Muscle of leg (tissue), 11 donors: Measurements from ENCODE around the gene BTNL8. TPM values are rescaled to one million over a fixed set of nuclear protein-coding genes. Genes with fewer than 3 reads are reported as not detected.

ENCODE experiments used
- DNase-seq: peaks from one replicate; pipeline ENCODE4 v3.0.0; 2013
- H3K27ac ChIP-seq: one replicate; pipeline ENCODE4 v1.5.1; 2013; ENCODE audit warnings: mild to moderate bottlenecking, low read length, control low read depth
- H3K27me3 ChIP-seq: one replicate; pipeline ENCODE4 v1.6.1; 2013; ENCODE audit warnings: low read length; ENCODE audit not compliant: control insufficient read depth, insufficient read depth
- H3K36me3 ChIP-seq: one replicate; pipeline ENCODE4 v1.6.1; 2013; ENCODE audit warnings: low read length; ENCODE audit not compliant: control insufficient read depth, insufficient read depth
- H3K4me1 ChIP-seq: one replicate; pipeline ENCODE4 v1.6.1; 2013; ENCODE audit warnings: low read length; ENCODE audit not compliant: control insufficient read depth, insufficient read depth
- H3K4me3 ChIP-seq: one replicate; pipeline ENCODE4 v1.5.1; 2013; ENCODE audit warnings: low read length, control low read depth
- H3K9me3 ChIP-seq: replicated peaks from 2 replicates; pipeline ENCODE4 v1.6.1; 2013; ENCODE audit warnings: low read depth, low read length; ENCODE audit not compliant: control insufficient read depth
- WGBS: methylation state at CpG from one replicate; pipeline ENCODE4 v1.1.5; 2013; ENCODE audit warnings: missing lambda C conversion rate; ENCODE audit not compliant: insufficient coverage; 5-methylcytosine and 5-hydroxymethylcytosine counted together
- polyA plus RNA-seq, 8 donors: library from polyadenylated mRNA; unstranded; fragments of 120-200 nt; gene quantifications; one replicate each; pipeline versions ENCODE4 v1.2.1 to v1.2.3, GENCODE V29; 2013; ENCODE audit warnings: inconsistent platforms in 1 of 8, low replicate concordance in 1 of 8; ENCODE audit not compliant: insufficient read length in 8 of 8, insufficient read depth in 1 of 8
- total RNA-seq: library from RNA; stranded (reverse); fragments of 120-200 nt; gene quantifications from one replicate; pipeline ENCODE4 v1.2.4, GENCODE V29; 2013

BTNL8 gene
- total and polyA plus RNA-seq, 9 donors = 0.09 to 3.0 (median 0.12) TPM; not detected in 2

DNA sequence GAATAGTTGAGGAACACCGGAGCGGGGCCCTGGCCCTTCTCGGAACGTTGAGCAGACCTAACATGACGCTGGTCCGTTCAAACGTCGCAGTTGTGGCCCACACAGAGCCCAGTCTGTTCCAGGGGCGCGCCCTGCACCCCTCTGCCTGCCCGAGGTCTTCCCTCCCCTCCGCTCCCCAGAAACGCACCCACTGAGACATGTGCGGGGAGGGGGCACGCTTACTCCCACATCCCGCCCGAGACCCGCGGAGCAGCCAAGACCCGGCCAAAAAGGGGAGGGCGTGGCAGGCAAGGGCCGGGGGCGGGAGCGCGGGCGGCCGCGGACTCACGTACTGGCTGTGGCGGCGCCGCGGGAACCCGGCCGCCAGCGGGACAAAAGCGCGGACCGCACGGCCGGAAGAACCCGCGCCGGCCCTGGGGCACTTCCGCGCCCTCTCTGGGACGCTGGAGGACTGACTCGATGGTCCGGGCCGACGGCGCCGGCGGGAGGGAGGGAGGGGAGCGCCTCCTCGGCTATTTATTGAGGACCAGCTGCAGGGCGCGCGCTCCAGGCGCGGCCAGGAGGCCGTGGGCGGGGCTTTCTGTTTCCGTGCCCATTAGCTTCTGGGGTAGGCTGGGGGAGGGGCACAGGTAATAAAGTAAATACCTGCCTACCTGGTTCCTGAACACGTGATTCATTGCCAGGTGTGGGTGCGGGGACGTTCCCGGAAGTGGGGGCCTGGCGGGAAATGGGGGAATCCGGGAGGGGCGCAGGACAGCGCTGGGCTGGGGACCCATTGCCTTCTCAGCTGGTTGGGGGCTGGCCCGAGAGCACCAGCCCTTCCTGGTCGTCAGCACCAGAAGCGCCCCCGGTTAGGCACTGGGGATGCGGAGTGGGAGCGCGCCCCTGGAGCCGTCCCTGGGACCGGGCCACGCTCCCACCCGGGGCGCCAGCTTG, 37.8 kb upstream of the BTNL8 start, which contains the start of gene ZFP62:
ZFP62 (minus strand) TSS at position 390 of the 936 bp plus-strand sequence; CDS start at position 333, 57 bp downstream.
- DNase-seq = peak; percentile 98
- peaks cover 5% of the 10 kb centered on the region for H3K4me1 ChIP-seq
- H3K4me3 ChIP-seq = peak within 1 kb of the TSS; percentile 72
- H3K27ac ChIP-seq = peak within 1 kb of the TSS; percentile 85
- no peaks in the 10 kb centered on the region for H3K27me3 ChIP-seq
- H3K9me3 ChIP-seq = no peaks in the 10 kb centered on the region
- under 1% methylated on average over 74 of the region's 84 CpGs for WGBS
- H3K36me3 ChIP-seq = peaks cover 2% of the 10 kb centered on the region

DNA sequence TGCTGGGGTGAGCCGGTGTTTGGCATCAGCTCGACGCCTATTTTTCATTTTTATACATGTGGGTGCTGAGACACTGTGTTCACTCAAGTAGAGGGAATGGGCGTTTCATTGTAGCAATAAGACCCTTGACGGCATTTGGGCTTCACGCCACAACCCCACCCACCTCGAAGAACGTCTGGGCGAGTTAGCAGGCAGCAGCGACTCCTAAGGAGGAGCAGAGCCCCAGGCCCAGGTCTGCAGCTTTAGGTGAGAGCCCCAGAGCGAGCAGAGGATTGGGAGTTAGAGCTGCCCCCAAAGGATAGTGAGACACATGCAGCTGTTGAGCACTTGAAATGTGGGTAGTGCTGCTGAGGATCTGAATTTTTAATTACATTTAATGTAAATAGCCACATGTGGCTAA, 36.3 kb upstream of the BTNL8 start:
- H3K27ac ChIP-seq = no peak overlapping the region
- peaks cover 2% of the 10 kb centered on the region for H3K36me3 ChIP-seq
- no peak overlapping the region for H3K4me3 ChIP-seq
- H3K9me3 ChIP-seq = no peaks in the 10 kb centered on the region
- DNase-seq = no peak
- peaks cover 5% of the 10 kb centered on the region for H3K4me1 ChIP-seq
- no CpG with 5 or more reads among the region's 11 CpGs for WGBS
- H3K27me3 ChIP-seq = no peaks in the 10 kb centered on the region

DNA sequence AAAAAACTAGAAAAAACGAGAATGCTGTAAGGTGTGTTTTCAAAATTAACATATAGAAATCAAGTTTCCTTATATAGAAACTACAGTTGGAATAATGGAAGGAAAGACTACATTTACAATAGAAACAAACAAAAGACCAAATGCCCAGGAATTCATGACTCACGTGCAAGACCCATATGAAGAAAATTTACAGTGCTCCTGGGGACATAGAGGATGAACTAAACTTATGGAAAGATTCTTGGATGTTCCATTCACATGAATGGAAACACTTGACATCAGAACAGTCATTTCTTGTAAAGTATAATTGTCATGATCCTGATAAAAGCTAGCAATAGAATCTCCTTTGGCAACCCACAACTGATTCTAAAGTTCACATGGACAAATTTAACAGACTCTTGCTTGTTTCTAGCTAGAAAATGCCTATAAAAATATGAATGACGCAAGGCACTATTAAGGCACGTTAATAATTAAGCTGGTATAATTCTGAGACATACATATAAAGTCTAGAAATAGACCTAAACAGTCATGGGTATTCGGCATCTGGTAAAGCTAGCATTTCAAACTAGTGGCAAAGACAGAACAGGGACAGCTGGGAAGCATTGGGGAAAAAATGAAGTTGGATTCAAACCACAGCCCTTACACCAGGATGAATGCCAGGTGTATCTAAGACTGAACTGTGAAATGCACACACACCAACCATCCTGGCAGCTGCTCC, 32.8 kb upstream of the BTNL8 start:
- no peaks in the 10 kb centered on the region for H3K9me3 ChIP-seq
- no peak overlapping the region for H3K27ac ChIP-seq
- H3K36me3 ChIP-seq = no peaks in the 10 kb centered on the region
- no CpG with 5 or more reads among the region's 5 CpGs for WGBS
- no peaks in the 10 kb centered on the region for H3K4me1 ChIP-seq
- H3K27me3 ChIP-seq = peaks cover 2% of the 10 kb centered on the region
- peak; percentile 78 for DNase-seq
- no peak overlapping the region for H3K4me3 ChIP-seq

DNA sequence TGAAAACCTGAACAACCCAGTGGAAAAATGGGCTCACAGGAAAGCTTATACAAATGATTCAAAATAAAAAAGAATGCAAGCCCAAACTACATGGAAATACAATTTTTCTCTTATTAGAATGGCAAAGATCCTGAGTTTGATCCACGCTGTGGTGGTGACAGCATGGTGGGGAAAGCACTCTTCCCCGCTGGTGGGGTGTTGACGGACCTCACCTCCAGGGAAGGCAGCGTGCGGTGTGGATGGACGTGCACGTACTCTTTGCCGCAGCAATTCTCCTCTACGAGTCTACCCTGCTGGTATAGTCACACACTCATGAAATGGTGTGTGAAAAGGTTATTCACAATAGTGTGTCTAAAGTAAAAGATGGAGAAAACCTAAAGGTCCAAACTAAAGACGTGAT, 32.0 kb upstream of the BTNL8 start:
- no CpG with 5 or more reads among the region's 10 CpGs for WGBS
- DNase-seq = peak; percentile 42
- peaks cover 2% of the 10 kb centered on the region for H3K27me3 ChIP-seq
- no peaks in the 10 kb centered on the region for H3K4me1 ChIP-seq
- no peaks in the 10 kb centered on the region for H3K9me3 ChIP-seq
- no peak overlapping the region for H3K4me3 ChIP-seq
- no peaks in the 10 kb centered on the region for H3K36me3 ChIP-seq
- no peak overlapping the region for H3K27ac ChIP-seq

DNA sequence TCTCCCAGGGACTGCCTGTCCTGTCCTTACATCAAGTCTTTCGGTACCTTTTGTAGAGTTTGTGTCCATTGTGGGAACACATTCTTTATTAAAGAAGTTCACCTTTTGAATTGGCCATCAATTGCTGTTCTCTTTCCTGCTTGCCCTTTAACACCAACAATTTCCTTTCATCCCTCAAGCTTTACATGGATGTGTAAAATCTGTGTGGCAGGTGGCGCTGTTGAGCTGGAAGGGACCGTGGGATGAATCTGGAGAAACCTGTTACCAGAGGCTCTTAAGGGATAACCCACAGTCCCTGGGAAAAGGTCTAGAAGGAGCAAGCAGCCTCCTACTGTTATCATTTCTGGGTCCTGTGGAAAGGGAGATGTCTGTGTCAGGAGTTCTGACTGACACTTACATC, 30.0 kb upstream of the BTNL8 start:
- Histone ChIP-seq H3K9me3 (no peaks in the 10 kb centered on the region), H3K27ac (no peak overlapping the region), H3K36me3 (no peaks in the 10 kb centered on the region), H3K27me3 (peaks cover 4% of the 10 kb centered on the region), H3K4me3 (no peak overlapping the region), H3K4me1 (no peaks in the 10 kb centered on the region)
- WGBS = no CpG with 5 or more reads among the region's 3 CpGs
- DNase-seq = peak; percentile 78

DNA sequence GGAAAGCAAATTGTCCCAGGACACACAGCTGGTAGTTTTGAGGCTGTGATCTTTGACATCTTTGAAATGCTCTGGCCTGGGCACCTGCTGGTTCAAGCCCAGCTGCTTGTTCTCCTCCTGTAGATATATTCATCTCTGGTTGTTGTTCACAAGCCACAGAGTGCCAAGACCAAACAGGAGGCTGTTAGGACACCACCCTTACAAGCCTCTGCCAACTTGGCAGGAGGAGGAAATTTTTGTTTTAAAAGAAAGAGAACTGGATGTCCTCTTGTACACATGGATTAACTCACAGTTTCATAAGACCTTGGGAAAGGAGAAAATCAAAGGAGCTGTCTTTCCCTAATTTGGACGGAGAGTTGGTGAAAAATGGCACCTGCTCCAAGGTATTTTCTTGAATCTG, 29.4 kb upstream of the BTNL8 start:
- Histone ChIP-seq H3K36me3 (no peaks in the 10 kb centered on the region), H3K9me3 (no peaks in the 10 kb centered on the region), H3K27ac (no peak overlapping the region), H3K4me3 (no peak overlapping the region), H3K4me1 (no peaks in the 10 kb centered on the region), H3K27me3 (peaks cover 4% of the 10 kb centered on the region)
- no peak for DNase-seq
- no CpG with 5 or more reads among the region's 1 CpG for WGBS

DNA sequence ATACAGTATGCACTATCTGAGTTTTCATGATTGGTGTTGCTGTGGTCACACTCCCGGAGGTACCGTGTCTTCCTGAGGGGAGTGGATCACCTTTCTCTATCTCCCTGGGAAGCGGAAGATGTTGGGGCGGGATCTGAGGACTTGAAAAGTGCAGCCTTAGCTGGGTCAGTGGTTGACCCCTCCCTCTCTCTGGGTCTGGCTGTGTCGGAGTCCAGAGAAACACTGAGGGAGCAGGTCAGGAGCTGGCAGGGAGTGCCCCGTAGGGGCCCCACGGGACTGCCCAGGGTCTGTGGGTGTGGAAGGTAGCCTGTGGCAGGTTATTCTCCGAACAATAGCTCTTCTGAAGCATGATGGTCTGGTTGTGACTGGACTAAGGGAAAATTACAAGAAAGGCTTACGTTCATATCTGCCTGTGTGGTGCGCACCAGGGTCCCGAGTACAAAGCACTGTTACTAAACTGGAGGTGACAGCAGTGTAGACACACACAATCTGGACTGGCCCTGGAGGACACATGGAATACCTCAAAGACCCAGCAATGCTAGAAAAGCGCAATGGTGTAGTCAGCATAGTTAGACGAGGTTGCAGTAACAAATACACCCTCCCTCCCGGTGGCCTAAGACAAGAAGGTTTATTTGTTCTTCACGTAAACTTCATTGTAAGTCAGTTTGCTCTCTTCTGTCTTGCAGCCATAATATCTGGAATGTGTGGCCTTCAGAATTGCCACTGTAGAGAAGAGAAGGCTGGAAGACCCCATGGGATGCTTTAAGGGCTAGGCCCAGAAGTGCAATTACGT, 28.5 kb upstream of the BTNL8 start:
- Histone ChIP-seq H3K4me1 (no peaks in the 10 kb centered on the region), H3K9me3 (no peaks in the 10 kb centered on the region), H3K4me3 (no peak overlapping the region), H3K36me3 (no peaks in the 10 kb centered on the region), H3K27ac (no peak overlapping the region), H3K27me3 (peaks cover 4% of the 10 kb centered on the region)
- WGBS = 64% methylated on average over 6 of the region's 16 CpGs
- no peak for DNase-seq

DNA sequence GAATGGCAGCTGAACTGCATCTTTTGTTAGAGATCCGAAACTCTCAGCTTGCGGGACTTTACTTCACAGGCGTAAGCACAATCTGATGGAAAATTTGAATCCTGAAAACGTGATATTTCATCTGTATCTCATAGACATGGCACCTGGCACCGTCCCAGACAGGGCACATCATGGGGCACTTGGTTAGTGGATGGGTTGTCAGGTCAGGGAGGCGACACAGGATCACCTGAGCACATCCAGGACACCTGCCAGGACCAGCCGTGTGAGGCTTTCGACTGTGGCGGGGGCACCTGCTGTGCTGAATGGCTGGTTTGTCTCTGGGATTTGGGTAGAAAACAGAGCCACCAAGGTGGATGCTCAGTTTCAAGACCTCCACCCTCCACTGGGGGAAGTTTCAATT, 26.5 kb upstream of the BTNL8 start:
- Histone ChIP-seq H3K27me3 (peaks cover 4% of the 10 kb centered on the region), H3K36me3 (no peaks in the 10 kb centered on the region), H3K27ac (no peak overlapping the region), H3K4me3 (no peak overlapping the region), H3K4me1 (no peaks in the 10 kb centered on the region), H3K9me3 (no peaks in the 10 kb centered on the region)
- no peak for DNase-seq
- WGBS = 83% methylated on average over 6 of the region's 9 CpGs

DNA sequence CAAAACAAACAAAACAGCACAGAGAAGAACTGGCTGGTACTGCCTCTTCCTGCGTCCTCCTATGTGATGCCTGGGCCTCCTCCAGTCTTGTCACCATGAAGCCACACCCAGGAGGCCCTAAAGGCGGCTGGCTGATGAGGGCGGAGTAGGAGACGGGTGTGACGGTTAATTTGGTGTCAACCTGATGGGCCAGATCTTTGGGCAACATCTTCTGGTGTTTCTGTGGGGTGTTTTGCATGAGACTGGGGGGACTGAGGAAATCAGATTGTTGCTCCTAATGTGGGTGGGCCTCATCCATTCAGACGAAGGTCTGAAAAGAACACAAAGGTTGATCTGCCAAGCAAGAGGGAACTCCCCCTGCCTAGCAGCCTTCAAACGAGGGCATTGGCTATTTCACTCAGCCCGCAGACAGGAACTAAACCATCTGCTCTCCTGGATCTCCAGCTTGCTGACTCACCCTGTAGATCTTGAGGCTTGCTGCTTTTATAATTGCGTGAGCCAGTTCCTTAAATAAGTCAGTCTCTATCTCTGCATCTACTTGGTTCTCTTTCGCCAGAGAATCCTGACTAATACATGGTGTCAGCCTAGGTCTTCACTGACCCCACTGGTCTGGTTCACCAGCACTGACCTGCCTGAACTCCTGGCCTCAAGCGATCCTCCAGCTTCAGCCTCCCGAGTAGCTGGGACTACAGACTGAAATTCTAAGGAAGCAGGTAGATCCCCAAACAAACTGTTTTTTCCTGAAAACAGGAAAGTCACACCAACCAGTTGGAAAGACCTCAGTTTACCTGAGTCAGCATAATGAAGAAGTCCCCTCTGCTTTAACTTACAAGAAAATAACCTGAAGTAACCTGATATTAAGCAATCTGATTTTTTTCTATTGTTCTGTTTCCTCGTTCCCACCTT, 25.1 kb upstream of the BTNL8 start:
- Histone ChIP-seq H3K9me3 (no peaks in the 10 kb centered on the region), H3K4me1 (no peaks in the 10 kb centered on the region), H3K4me3 (no peak overlapping the region), H3K27me3 (peaks cover 4% of the 10 kb centered on the region), H3K27ac (no peak overlapping the region), H3K36me3 (no peaks in the 10 kb centered on the region)
- DNase-seq = peak; percentile 17
- WGBS = 71% methylated on average over 12 of the region's 13 CpGs
